ENCODE measurements around the gene SPTBN5.

SPTBN5 gene

GRCh38 chr15:41932511-41933289, 38.8 kb upstream of the SPTBN5 start:
- no peak for TF ChIP-seq EZH2phosphoT487 (IDR thresholded peaks at IDR 0.05; ENCODE audit: low read depth)
- no peak for TF ChIP-seq CTCF (IDR thresholded peaks at IDR 0.05; ENCODE audit: low read depth, low read length)
- Histone ChIP-seq H3K36me3 (replicated peaks; ENCODE audit: low read depth, low read length) (peaks cover 12% of the 10 kb centered on the region), H3K9me3 (ENCODE audit: insufficient read depth, low read length) (no peaks in the 10 kb centered on the region), H3K4me2 (ENCODE audit: low read length) (no peak overlapping the region), H3K27ac (ENCODE audit: low read length) (no peak overlapping the region), H2AFZ (ENCODE audit: low read depth, low read length) (no peak overlapping the region), H3K4me1 (ENCODE audit: low read length) (peaks cover 47% of the 10 kb centered on the region), H3K9ac (ENCODE audit: low read length) (no peak overlapping the region), H3K4me3 (ENCODE audit: low read length) (no peak overlapping the region), H3K27me3 (ENCODE audit: low read depth, low read length) (no peaks in the 10 kb centered on the region), H3K79me2 (ENCODE audit: low read length) (no peaks in the 10 kb centered on the region), H4K20me1 (ENCODE audit: insufficient read depth, low read length) (peaks cover 35% of the 10 kb centered on the region)

GRCh38 chr15:41932101-41932500, 38.2 kb upstream of the SPTBN5 start:
- Histone ChIP-seq H3K4me2 (ENCODE audit: low read length) (no peak overlapping the region), H4K20me1 (ENCODE audit: insufficient read depth, low read length) (peaks cover 40% of the 10 kb centered on the region), H3K4me3 (ENCODE audit: low read length) (no peak overlapping the region), H3K9ac (ENCODE audit: low read length) (no peak overlapping the region), H3K9me3 (ENCODE audit: insufficient read depth, low read length) (no peaks in the 10 kb centered on the region), H3K79me2 (ENCODE audit: low read length) (no peaks in the 10 kb centered on the region), H3K27ac (ENCODE audit: low read length) (no peak overlapping the region), H3K4me1 (ENCODE audit: low read length) (peaks cover 53% of the 10 kb centered on the region), H3K36me3 (replicated peaks; ENCODE audit: low read depth, low read length) (peaks cover 12% of the 10 kb centered on the region), H3K27me3 (ENCODE audit: low read depth, low read length) (no peaks in the 10 kb centered on the region), H2AFZ (ENCODE audit: low read depth, low read length) (no peak overlapping the region)
- no peak for TF ChIP-seq CTCF (IDR thresholded peaks at IDR 0.05; ENCODE audit: low read depth, low read length)
- no peak for TF ChIP-seq EZH2phosphoT487 (IDR thresholded peaks at IDR 0.05; ENCODE audit: low read depth)

GRCh38 chr15:41930867-41931222, 37.0 kb upstream of the SPTBN5 start:
- Histone ChIP-seq H3K4me3 (ENCODE audit: low read length) (no peak overlapping the region), H3K79me2 (ENCODE audit: low read length) (no peaks in the 10 kb centered on the region), H3K9ac (ENCODE audit: low read length) (no peak overlapping the region), H4K20me1 (ENCODE audit: insufficient read depth, low read length) (peaks cover 45% of the 10 kb centered on the region), H3K9me3 (ENCODE audit: insufficient read depth, low read length) (no peaks in the 10 kb centered on the region), H3K27ac (ENCODE audit: low read length) (no peak overlapping the region), H3K4me2 (ENCODE audit: low read length) (no peak overlapping the region), H3K4me1 (ENCODE audit: low read length) (peaks cover 57% of the 10 kb centered on the region), H3K27me3 (ENCODE audit: low read depth, low read length) (no peaks in the 10 kb centered on the region), H3K36me3 (replicated peaks; ENCODE audit: low read depth, low read length) (peaks cover 12% of the 10 kb centered on the region), H2AFZ (ENCODE audit: low read depth, low read length) (no peak overlapping the region)
- no peak for TF ChIP-seq EZH2phosphoT487 (IDR thresholded peaks at IDR 0.05; ENCODE audit: low read depth)
- TF ChIP-seq CTCF (IDR thresholded peaks at IDR 0.05; ENCODE audit: low read depth, low read length), result no peak

GRCh38 chr15:41930221-41930866, 36.5 kb upstream of the SPTBN5 start:
- Histone ChIP-seq H3K4me2 (ENCODE audit: low read length) (no peak overlapping the region), H3K27me3 (ENCODE audit: low read depth, low read length) (no peaks in the 10 kb centered on the region), H3K9ac (ENCODE audit: low read length) (no peak overlapping the region), H2AFZ (ENCODE audit: low read depth, low read length) (no peak overlapping the region), H3K9me3 (ENCODE audit: insufficient read depth, low read length) (no peaks in the 10 kb centered on the region), H4K20me1 (ENCODE audit: insufficient read depth, low read length) (peaks cover 42% of the 10 kb centered on the region), H3K79me2 (ENCODE audit: low read length) (no peaks in the 10 kb centered on the region), H3K4me1 (ENCODE audit: low read length) (peaks cover 52% of the 10 kb centered on the region), H3K36me3 (replicated peaks; ENCODE audit: low read depth, low read length) (peaks cover 12% of the 10 kb centered on the region), H3K4me3 (ENCODE audit: low read length) (no peak overlapping the region), H3K27ac (ENCODE audit: low read length) (no peak overlapping the region)
- no peak for TF ChIP-seq CTCF (IDR thresholded peaks at IDR 0.05; ENCODE audit: low read depth, low read length)
- no peak for TF ChIP-seq EZH2phosphoT487 (IDR thresholded peaks at IDR 0.05; ENCODE audit: low read depth)
